Fibroblast of upper back skin (primary cell): ENCODE results near the gene TERB2.
A peak's percentile ranks its signal among the peaks of the same experiment; 100 is the strongest.
"Not testable (repeated sequence)": the region's sequence is repeated elsewhere in the genome, so short reads cannot be mapped to it uniquely, and the experiment has no call there.

Source experiments
- DNase-seq: peaks from one replicate; pipeline ENCODE4 v3.0.0-alpha.2; 2013

Gene TERB2

GRCh38 chr15:45003731-45004410 lies 47.4 kb downstream of the TERB2 start:
- not testable (repeated sequence) for DNase-seq

- not testable (repeated sequence) for DNase-seq
Observed at GRCh38 chr15:45004590-45005175, 48.2 kb downstream of the TERB2 start.

- DNase-seq, result no peak
Observed at GRCh38 chr15:45009046-45009445, 52.6 kb downstream of the TERB2 start.

- not testable (repeated sequence) for DNase-seq
Observed at GRCh38 chr15:45015114-45015513, 58.6 kb downstream of the TERB2 start.

- not testable (repeated sequence) for DNase-seq
Observed at GRCh38 chr15:45020222-45020900, 63.9 kb downstream of the TERB2 start.

- not testable (repeated sequence) for DNase-seq
Observed at GRCh38 chr15:45020901-45021259, 64.4 kb downstream of the TERB2 start.

GRCh38 chr15:45021348-45021747 lies 64.9 kb downstream of the TERB2 start:
- DNase-seq, result no peak

GRCh38 chr15:45022871-45023658 lies 66.6 kb downstream of the TERB2 start, which contains the start of gene SORD:
TSS of gene SORD (plus strand) at chr15:45023195. CDS start at chr15:45023284, 89 bp downstream.
- peak; percentile 82 for DNase-seq

GRCh38 chr15:45023659-45024225 lies 67.3 kb downstream of the TERB2 start:
- DNase-seq, result peak; percentile 18

GRCh38 chr15:45024649-45025048 lies 68.2 kb downstream of the TERB2 start:
- DNase-seq, result not testable (repeated sequence)

- DNase-seq, result not testable (repeated sequence)
Observed at GRCh38 chr15:45025627-45026026, 69.1 kb downstream of the TERB2 start.

GRCh38 chr15:45026651-45027190 lies 70.2 kb downstream of the TERB2 start:
- no peak for DNase-seq

- DNase-seq, result no peak
Observed at GRCh38 chr15:45027220-45027619, 70.7 kb downstream of the TERB2 start.
